ENCODE measurements around the gene STBD1. TPM values are rescaled to one million over a fixed set of nuclear protein-coding genes. Genes with fewer than 3 reads are reported as not detected.

STBD1 gene
- total and polyA plus RNA-seq, 4 donors: 0.94 to 3.2 (median 1.9) TPM

DNA sequence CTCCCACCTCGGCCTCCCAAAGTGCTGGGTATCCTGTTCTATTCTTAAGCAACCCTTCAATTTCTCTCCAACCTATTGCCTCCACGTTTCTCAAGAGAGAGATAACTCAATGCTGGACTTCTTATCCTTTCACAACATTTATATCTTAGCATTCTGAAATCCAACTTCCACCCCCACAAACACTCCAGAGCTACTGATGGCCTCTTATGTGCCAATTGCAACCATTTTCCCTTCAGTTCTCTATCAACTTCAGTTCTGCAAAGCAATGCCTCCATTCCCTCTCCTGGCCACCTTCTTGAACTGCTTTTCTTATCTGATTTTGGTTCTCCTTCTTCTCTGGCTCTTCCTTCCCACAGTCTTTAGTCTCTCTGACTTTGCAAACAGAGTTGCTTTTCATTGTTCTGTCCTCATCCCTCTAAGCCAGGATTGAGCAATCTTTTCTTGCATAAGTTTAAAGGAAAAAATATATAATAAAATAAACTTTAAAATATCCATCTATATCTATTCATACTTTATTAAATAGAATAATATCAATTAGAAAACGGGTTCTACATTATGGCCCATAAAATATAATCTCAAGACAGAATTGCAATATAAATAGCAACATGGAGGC is 3.6 kb upstream of the STBD1 start:
- H3K4me3 ChIP-seq (ENCODE audit: low read depth, low read length): no peak overlapping the region
- no peaks in the 10 kb centered on the region for H3K36me3 ChIP-seq (ENCODE audit: control insufficient read depth, insufficient read depth, low read length)

DNA sequence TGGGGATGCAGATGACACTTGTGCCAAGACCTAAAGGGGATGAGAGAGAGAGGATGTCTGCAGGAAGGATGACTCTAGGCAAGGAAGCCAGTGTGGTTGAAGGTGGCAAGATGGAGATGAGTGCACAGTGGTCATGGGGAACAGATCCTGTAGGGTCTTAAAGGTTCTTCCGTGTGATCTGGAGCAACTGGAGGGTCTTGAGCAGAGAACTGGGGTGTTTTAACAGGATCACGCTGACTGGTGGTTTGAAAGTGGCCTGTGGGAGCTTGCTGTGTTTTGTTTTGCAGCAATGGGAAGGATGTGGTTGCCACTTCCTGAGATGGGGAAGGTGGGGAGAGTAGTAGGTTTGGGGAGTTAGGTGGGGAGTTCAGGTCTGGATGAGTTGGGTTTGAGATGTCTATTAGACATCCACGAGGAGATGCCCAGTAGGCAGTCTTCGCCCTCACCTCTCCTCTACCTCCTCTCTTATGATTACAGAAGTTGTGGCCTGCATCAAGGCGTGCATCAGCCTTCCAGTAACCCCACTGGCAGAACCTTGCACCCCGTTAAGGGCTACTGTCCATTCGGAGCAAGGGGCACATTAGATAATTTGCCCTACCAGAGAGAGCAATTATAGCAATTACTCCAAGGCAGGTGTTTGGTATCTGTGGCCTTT is 1.4 kb upstream of the STBD1 start:
- Histone ChIP-seq H3K4me3 (ENCODE audit: low read depth, low read length) (peak overlapping the region; percentile 76), H3K27me3 (ENCODE audit: control insufficient read depth, insufficient read depth, low read length) (peaks cover 12% of the 10 kb centered on the region), H3K27ac (ENCODE audit: low read depth, low read length) (no peak overlapping the region), H3K9me3 (ENCODE audit: control insufficient read depth, insufficient read depth, low read length) (no peaks in the 10 kb centered on the region), H3K36me3 (ENCODE audit: control insufficient read depth, insufficient read depth, low read length) (no peaks in the 10 kb centered on the region), H3K4me1 (ENCODE audit: control insufficient read depth, insufficient read depth, low read length) (peaks cover 24% of the 10 kb centered on the region)
- DNase-seq (ENCODE audit: low read depth in 4 of 6, low spot score in 6 of 6): no peak
- 85% methylated on average over 4 of the region's 7 CpGs for WGBS (ENCODE audit: insufficient coverage)

More for the DNA sequence above, 3.6 kb upstream of the STBD1 start:
- Histone ChIP-seq H3K9me3 (ENCODE audit: control insufficient read depth, insufficient read depth, low read length) (peaks cover 4% of the 10 kb centered on the region), H3K27me3 (ENCODE audit: control insufficient read depth, insufficient read depth, low read length) (peaks cover 12% of the 10 kb centered on the region), H3K27ac (ENCODE audit: low read depth, low read length) (no peak overlapping the region), H3K4me1 (ENCODE audit: control insufficient read depth, insufficient read depth, low read length) (peaks cover 20% of the 10 kb centered on the region)
- 76% methylated on average over 2 of the region's 3 CpGs for WGBS (ENCODE audit: insufficient coverage)
- DNase-seq (ENCODE audit: low read depth in 4 of 6, low spot score in 6 of 6): no peak

DNA sequence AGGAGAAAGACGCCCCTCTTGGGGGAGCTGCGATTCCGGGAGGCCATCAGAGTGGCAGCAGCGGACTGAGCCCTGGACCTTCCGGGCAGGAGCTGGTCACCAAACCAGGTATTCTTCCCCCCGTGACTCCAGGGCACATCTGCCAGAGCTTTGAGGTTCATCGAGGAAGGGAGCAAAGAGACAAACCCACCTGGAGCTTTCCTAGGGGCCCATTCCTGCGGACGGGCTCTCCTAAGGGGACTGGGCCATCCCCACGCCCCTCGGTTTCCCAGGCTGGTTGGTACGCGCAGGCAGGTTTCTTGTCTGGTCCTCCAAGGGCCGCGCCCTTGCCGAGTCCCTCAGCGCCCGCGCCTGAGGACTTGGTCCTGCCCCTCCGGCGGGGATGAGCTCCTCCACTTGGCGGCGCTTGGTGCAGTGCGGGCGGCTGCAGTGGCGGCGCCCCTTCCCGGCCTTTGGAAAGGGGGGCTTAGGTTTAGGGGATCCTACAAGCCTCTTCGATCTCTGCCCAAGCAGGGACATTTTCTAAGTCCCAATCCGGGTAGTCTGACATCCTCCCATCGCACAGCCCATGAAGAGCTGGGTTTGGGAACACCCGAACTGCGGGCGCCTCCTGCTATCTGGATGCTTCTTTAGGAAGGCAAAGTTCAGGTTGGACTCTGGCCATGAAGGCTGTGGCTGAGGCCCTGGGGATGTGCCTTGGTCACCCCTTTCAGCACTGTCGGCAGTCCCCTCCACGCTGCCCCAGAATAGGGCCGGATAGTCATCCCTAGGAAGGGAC is 538 bp downstream of the STBD1 start:
- Histone ChIP-seq H3K27me3 (ENCODE audit: control insufficient read depth, insufficient read depth, low read length) (peaks cover 12% of the 10 kb centered on the region), H3K27ac (ENCODE audit: low read depth, low read length) (no peak overlapping the region), H3K9me3 (ENCODE audit: control insufficient read depth, insufficient read depth, low read length) (no peaks in the 10 kb centered on the region), H3K4me1 (ENCODE audit: control insufficient read depth, insufficient read depth, low read length) (peaks cover 24% of the 10 kb centered on the region), H3K36me3 (ENCODE audit: control insufficient read depth, insufficient read depth, low read length) (no peaks in the 10 kb centered on the region), H3K4me3 (ENCODE audit: low read depth, low read length) (peak overlapping the region; percentile 76)
- DNase-seq (ENCODE audit: low read depth in 4 of 6, low spot score in 6 of 6): peak in 4 of 6 donors; percentile 5 to 46 (median 14)
- WGBS (ENCODE audit: insufficient coverage): 6% methylated on average over 28 of the region's 37 CpGs

DNA sequence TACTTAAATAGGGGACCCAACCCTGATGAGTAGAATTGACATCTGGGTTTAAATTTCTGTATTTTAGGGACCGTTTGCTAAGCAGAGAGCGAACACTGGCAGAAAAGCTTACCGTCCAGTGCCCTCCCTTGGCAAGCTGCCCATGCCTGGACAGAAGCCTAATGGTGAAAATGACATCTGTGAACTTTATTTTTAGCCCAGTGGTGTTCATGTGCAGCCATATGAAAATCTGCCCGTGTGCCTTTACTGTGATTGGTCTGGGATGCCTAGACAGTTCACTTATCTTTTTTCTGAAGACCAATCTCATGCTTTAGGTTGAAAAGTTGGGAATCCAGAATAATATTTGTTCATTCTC is 1.1 kb downstream of the STBD1 start:
- Histone ChIP-seq H3K4me3 (ENCODE audit: low read depth, low read length) (peak overlapping the region; percentile 76), H3K4me1 (ENCODE audit: control insufficient read depth, insufficient read depth, low read length) (peaks cover 24% of the 10 kb centered on the region), H3K27me3 (ENCODE audit: control insufficient read depth, insufficient read depth, low read length) (peaks cover 12% of the 10 kb centered on the region), H3K36me3 (ENCODE audit: control insufficient read depth, insufficient read depth, low read length) (no peaks in the 10 kb centered on the region), H3K9me3 (ENCODE audit: control insufficient read depth, insufficient read depth, low read length) (no peaks in the 10 kb centered on the region), H3K27ac (ENCODE audit: low read depth, low read length) (no peak overlapping the region)
- peak in 1 of 6 donors; percentile 16 for DNase-seq (ENCODE audit: low read depth in 4 of 6, low spot score in 6 of 6)
- WGBS (ENCODE audit: insufficient coverage): 47% methylated on average over 3 of the region's 4 CpGs

DNA sequence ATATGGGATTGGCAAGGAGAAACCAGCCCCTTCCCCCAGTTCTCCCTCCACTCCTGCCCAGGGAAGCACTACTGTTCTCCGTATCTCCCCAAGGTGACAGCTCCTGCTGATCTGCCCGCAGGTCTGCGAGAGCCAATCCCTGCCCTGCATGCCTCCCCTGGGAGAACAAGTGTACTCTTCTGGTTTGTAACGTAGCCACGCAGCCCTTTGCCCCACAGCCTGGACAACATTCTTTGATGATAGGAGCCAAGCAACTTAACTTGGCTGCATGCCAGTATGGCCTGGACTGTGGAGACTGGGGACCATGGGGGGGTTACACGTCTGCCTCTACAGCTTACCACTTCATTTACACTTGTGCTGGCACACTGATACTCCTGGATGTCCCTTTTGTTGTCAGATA is 2.0 kb downstream of the STBD1 start:
- no peak overlapping the region for H3K27ac ChIP-seq (ENCODE audit: low read depth, low read length)
- peaks cover 24% of the 10 kb centered on the region for H3K4me1 ChIP-seq (ENCODE audit: control insufficient read depth, insufficient read depth, low read length)
- peaks cover 12% of the 10 kb centered on the region for H3K27me3 ChIP-seq (ENCODE audit: control insufficient read depth, insufficient read depth, low read length)
- 66% methylated on average over 4 of the region's 6 CpGs for WGBS (ENCODE audit: insufficient coverage)
- DNase-seq (ENCODE audit: low read depth in 4 of 6, low spot score in 6 of 6): peak in 2 of 6 donors; percentile 5 to 11
- H3K9me3 ChIP-seq (ENCODE audit: control insufficient read depth, insufficient read depth, low read length): no peaks in the 10 kb centered on the region
- no peak overlapping the region for H3K4me3 ChIP-seq (ENCODE audit: low read depth, low read length)
- H3K36me3 ChIP-seq (ENCODE audit: control insufficient read depth, insufficient read depth, low read length): no peaks in the 10 kb centered on the region

DNA sequence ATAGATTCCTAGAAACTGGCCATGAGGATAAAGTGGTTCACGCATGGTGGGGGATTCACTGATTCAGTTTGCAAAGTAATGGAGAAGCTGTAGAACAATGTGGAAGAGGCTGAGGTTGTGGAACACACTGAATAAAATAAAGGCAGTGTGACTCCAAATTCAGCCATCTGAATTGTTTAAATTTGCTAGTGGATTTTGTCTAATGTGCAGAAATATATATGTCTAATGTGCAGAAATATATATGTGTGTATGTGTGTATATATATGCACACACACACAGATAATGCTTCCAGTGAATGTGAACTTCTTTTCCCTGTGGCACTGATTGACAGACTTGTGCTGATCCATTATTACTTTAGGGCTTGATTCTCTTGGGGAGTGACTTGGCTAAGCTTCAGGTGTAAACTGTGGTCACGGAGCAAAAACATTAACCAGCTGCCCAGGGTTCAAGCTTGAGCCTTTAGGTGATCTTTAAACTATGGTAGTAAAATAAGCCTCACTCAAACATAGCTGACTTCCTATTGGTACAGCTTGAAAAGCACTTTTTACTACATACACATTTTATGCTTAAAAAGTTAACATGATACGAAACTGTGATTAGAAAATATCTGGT is 3.5 kb downstream of the STBD1 start:
- WGBS (ENCODE audit: insufficient coverage): 100% methylated on average over 2 of the region's 3 CpGs
- Histone ChIP-seq H3K27me3 (ENCODE audit: control insufficient read depth, insufficient read depth, low read length) (peaks cover 12% of the 10 kb centered on the region), H3K36me3 (ENCODE audit: control insufficient read depth, insufficient read depth, low read length) (no peaks in the 10 kb centered on the region), H3K4me1 (ENCODE audit: control insufficient read depth, insufficient read depth, low read length) (peaks cover 24% of the 10 kb centered on the region), H3K9me3 (ENCODE audit: control insufficient read depth, insufficient read depth, low read length) (no peaks in the 10 kb centered on the region), H3K27ac (ENCODE audit: low read depth, low read length) (no peak overlapping the region), H3K4me3 (ENCODE audit: low read depth, low read length) (no peak overlapping the region)
- no peak for DNase-seq (ENCODE audit: low read depth in 4 of 6, low spot score in 6 of 6)

DNA sequence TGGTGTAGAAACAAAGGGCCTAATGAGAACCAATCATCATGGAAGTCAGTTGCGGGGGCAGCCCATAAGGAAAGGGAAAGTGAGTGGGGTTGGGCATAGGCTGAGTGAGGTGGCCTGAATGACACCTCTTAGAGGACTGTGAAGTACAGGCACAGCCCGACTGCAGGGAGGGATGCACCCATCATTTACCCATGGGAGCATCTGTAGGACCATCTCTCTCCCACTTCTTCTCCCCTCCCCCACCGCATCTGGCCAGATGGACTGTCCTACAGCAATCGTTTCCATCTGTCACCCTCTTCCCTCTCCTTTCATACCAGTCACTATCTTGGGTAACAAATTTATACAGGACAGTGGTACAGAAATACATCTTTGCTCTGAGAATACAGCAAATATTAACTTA is 4.2 kb downstream of the STBD1 start:
- Histone ChIP-seq H3K27me3 (ENCODE audit: control insufficient read depth, insufficient read depth, low read length) (peaks cover 12% of the 10 kb centered on the region), H3K4me3 (ENCODE audit: low read depth, low read length) (no peak overlapping the region), H3K4me1 (ENCODE audit: control insufficient read depth, insufficient read depth, low read length) (peaks cover 24% of the 10 kb centered on the region), H3K9me3 (ENCODE audit: control insufficient read depth, insufficient read depth, low read length) (no peaks in the 10 kb centered on the region), H3K36me3 (ENCODE audit: control insufficient read depth, insufficient read depth, low read length) (no peaks in the 10 kb centered on the region), H3K27ac (ENCODE audit: low read depth, low read length) (no peak overlapping the region)
- DNase-seq (ENCODE audit: low read depth in 4 of 6, low spot score in 6 of 6): no peak
- WGBS (ENCODE audit: insufficient coverage): 78% methylated on average over 4 of the region's 4 CpGs

DNA sequence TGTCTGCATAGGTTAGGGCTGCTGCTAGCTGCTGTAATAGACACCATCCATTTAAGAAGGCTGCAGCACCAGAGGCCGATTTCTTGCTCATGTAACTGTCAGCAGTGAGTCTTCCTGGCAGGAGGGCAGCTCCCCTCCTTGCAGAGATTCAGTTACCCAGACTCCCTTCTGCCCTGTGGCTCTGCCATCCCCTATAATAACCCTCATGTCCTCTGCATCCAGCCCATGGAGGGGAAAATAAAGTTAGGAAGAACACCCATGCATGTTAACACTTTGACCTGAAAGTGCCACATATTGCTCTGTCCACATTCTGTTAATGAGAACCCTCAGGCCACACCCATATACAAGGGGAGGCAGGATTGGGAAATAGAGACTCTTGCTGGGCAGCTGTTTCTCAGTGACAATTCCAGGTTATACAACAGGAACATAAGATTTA is 5.4 kb downstream of the STBD1 start:
- Histone ChIP-seq H3K4me1 (ENCODE audit: control insufficient read depth, insufficient read depth, low read length) (peaks cover 12% of the 10 kb centered on the region), H3K4me3 (ENCODE audit: low read depth, low read length) (no peak overlapping the region), H3K36me3 (ENCODE audit: control insufficient read depth, insufficient read depth, low read length) (no peaks in the 10 kb centered on the region), H3K27me3 (ENCODE audit: control insufficient read depth, insufficient read depth, low read length) (peaks cover 6% of the 10 kb centered on the region), H3K27ac (ENCODE audit: low read depth, low read length) (no peak overlapping the region), H3K9me3 (ENCODE audit: control insufficient read depth, insufficient read depth, low read length) (no peaks in the 10 kb centered on the region)
- peak in 1 of 6 donors; percentile 3 for DNase-seq (ENCODE audit: low read depth in 4 of 6, low spot score in 6 of 6)
- 38% methylated on average over 1 of the region's 1 CpG for WGBS (ENCODE audit: insufficient coverage)

DNA sequence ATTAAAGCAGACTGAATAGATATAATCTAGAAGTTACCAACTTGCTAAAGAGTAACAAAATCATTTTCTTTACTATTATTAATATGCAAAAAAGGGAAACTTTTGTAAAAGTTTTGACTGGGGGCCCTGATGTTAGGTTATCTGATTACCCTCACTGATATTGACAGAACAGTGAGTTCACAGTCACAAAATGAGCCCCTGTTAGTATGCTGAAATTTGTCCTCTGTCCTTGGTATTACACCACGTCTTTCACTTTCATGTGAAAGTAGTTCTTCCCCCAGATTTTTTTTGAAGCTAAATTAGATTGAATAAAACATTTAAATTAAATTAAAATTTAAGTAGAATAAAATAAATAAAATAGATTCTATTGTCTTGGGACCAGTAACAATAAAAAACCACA is 5.9 kb downstream of the STBD1 start:
- Histone ChIP-seq H3K4me1 (ENCODE audit: control insufficient read depth, insufficient read depth, low read length) (peaks cover 7% of the 10 kb centered on the region), H3K27ac (ENCODE audit: low read depth, low read length) (no peak overlapping the region), H3K36me3 (ENCODE audit: control insufficient read depth, insufficient read depth, low read length) (no peaks in the 10 kb centered on the region), H3K4me3 (ENCODE audit: low read depth, low read length) (no peak overlapping the region), H3K27me3 (ENCODE audit: control insufficient read depth, insufficient read depth, low read length) (peaks cover under 1% of the 10 kb centered on the region), H3K9me3 (ENCODE audit: control insufficient read depth, insufficient read depth, low read length) (no peaks in the 10 kb centered on the region)
- WGBS (ENCODE audit: insufficient coverage): no CpG with 5 or more reads among the region's 1 CpG
- no peak for DNase-seq (ENCODE audit: low read depth in 4 of 6, low spot score in 6 of 6)

All from spinal cord (tissue), 10 donors.